WTC11 (cell line): Measurements from ENCODE around the gene ERC2. TPM values are rescaled to one million over a fixed set of nuclear protein-coding genes. Genes with fewer than 3 reads are reported as not detected.

Source experiments
- ATAC-seq: fragments of 200-7000 bp; cut with Tn5 transposase; 2 replicates; pipeline ENCODE4 v1.10.0; 2021; ENCODE audit warnings: mild to moderate bottlenecking, moderate library complexity
- CTCF ChIA-PET: fragments of 300-600 bp; sonication (Branson Sonifier 250); formaldehyde crosslinking; loops from one replicate; lab custom pipeline; 2021; ENCODE audit warnings: antibody characterized with exemption; lab: Charles Lee
- POLR2A ChIA-PET: fragments of 350-600 bp; sonication (Branson Sonifier 250); formaldehyde crosslinking; loops from one replicate; lab custom pipeline; 2021; ENCODE audit warnings: antibody characterized with exemption; lab: Charles Lee
- DNase-seq: peaks from one replicate; pipeline ENCODE4 v3.0.0; 2021; ENCODE audit warnings: low spot score
- H3K27ac Mint-ChIP-seq: 2 replicates; pipeline ENCODE4 v1.8.0; 2021; ENCODE audit warnings: mixed read lengths
- H3K27me3 Mint-ChIP-seq: 2 replicates; pipeline ENCODE4 v1.8.0; 2021; ENCODE audit warnings: low read depth, mild to moderate bottlenecking, moderate library complexity, mixed read lengths
- H3K36me3 Mint-ChIP-seq: 2 replicates; pipeline ENCODE4 v1.8.0; 2021; ENCODE audit warnings: mixed read lengths
- H3K4me1 Mint-ChIP-seq: 2 replicates; pipeline ENCODE4 v1.8.0; 2022; ENCODE audit warnings: mixed read lengths
- H3K4me3 Mint-ChIP-seq: 2 replicates; pipeline ENCODE4 v1.8.0; 2021; ENCODE audit warnings: mild to moderate bottlenecking, moderate library complexity, mixed read lengths
- H3K9me3 Mint-ChIP-seq: 2 replicates; pipeline ENCODE4 v1.8.0; 2021; ENCODE audit warnings: mixed read lengths
- ATF1 ChIP-seq: sonication (generic); formaldehyde crosslinking; IDR thresholded peaks from 2 replicates; pipeline ENCODE4 v1.8.1; 2023; ENCODE audit warnings: mild to moderate bottlenecking, moderate library complexity, missing genetic modification reagents
- ELF4 ChIP-seq: sonication (generic); formaldehyde crosslinking; IDR thresholded peaks from 2 replicates; pipeline ENCODE4 v1.8.1; 2022; ENCODE audit warnings: low read depth, mild to moderate bottlenecking, moderate library complexity, missing genetic modification reagents
- FOXK1 ChIP-seq: sonication (generic); formaldehyde crosslinking; IDR thresholded peaks from 2 replicates; pipeline ENCODE4 v1.8.0; 2022; ENCODE audit warnings: mild to moderate bottlenecking, moderate library complexity, missing genetic modification reagents
- GTF2I ChIP-seq: fragments of 250-450 bp; sonication (Bioruptor Pico); conservative IDR thresholded peaks from 2 replicates; pipeline ENCODE4 v1.4.0; 2021; ENCODE audit warnings: mild to moderate bottlenecking
- KAT7 ChIP-seq: sonication (generic); formaldehyde crosslinking; IDR thresholded peaks from 2 replicates; pipeline ENCODE4 v1.8.1; 2023; ENCODE audit warnings: missing genetic modification reagents, mild to moderate bottlenecking, borderline replicate concordance
- NFYB ChIP-seq: sonication (generic); formaldehyde crosslinking; conservative IDR thresholded peaks from 2 replicates; pipeline ENCODE4 v1.8.0; 2022; ENCODE audit warnings: low read depth, missing genetic modification reagents
- PRRX2 ChIP-seq: fragments of 250-450 bp; sonication (Bioruptor Pico); IDR thresholded peaks from 2 replicates; pipeline ENCODE4 v1.8.0; 2021; ENCODE audit warnings: mild to moderate bottlenecking
- total RNA-seq: library from RNA; stranded (reverse); gene quantifications from 3 replicates; pipeline ENCODE4 v1.2.3, GENCODE V29; 2021
- TF ChIP-seq, protein P1 (sequence below): sonication (generic); formaldehyde crosslinking; conservative IDR thresholded peaks from 2 replicates; pipeline ENCODE4 v1.8.1; 2023; ENCODE audit warnings: mild to moderate bottlenecking, low read depth, missing genetic modification reagents, moderate library complexity
- TF ChIP-seq, protein P2 (sequence below): fragments of 250-450 bp; sonication (Bioruptor Pico); IDR thresholded peaks from 2 replicates; pipeline ENCODE4 v1.9.0; 2021; ENCODE audit warnings: mild to moderate bottlenecking, borderline replicate concordance
- TF ChIP-seq, protein P3 (sequence below): sonication (generic); formaldehyde crosslinking; IDR thresholded peaks from 2 replicates; pipeline ENCODE4 v1.8.1; 2022; ENCODE audit warnings: mild to moderate bottlenecking, moderate library complexity, missing genetic modification reagents
- TF ChIP-seq, protein P4 (sequence below): sonication (generic); formaldehyde crosslinking; IDR thresholded peaks from 2 replicates; pipeline ENCODE4 v1.8.1; 2023; ENCODE audit warnings: mild to moderate bottlenecking, missing genetic modification reagents, moderate library complexity
- TF ChIP-seq, protein P5 (sequence below): sonication (generic); formaldehyde crosslinking; IDR thresholded peaks from 2 replicates; pipeline ENCODE4 v1.8.1; 2022; ENCODE audit warnings: mild to moderate bottlenecking, missing genetic modification reagents, moderate library complexity, borderline replicate concordance
- TF ChIP-seq, protein P6 (sequence below): sonication (generic); formaldehyde crosslinking; IDR thresholded peaks from 2 replicates; pipeline ENCODE4 v1.8.0; 2022; ENCODE audit warnings: mild to moderate bottlenecking, missing genetic modification reagents
- TF ChIP-seq, protein P7 (sequence below): fragments of 250-450 bp; sonication (Bioruptor Pico); IDR thresholded peaks from 2 replicates; pipeline ENCODE4 v1.8.0; 2021; ENCODE audit warnings: mild to moderate bottlenecking
- TF ChIP-seq, protein P8 (sequence below): sonication (generic); formaldehyde crosslinking; IDR thresholded peaks from 2 replicates; pipeline ENCODE4 v1.8.0; 2023; ENCODE audit warnings: mild to moderate bottlenecking, missing genetic modification reagents

Gene ERC2
- total RNA-seq, 1 experiment from 2014 or later, result 23.5 TPM

DNA sequence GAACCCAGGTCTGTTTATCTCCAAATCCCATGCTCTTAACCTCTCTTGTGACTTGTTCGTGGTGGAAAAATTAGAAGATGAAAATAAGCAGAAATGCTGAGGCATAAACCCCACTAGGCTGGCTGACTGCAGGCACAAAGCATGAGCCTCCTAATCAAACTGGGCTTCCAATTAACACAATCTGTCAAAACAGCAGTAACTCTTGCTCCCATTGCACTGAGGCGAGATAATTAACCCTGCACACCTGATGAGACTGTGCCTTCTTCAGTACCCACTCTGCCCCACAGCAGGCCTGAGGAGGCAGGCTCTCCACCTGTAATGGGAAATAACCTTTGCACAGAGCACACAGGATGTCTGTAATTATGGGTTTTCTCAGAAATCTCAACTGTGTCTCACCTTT lies 696.8 kb downstream of the ERC2 start (continued):
- no peak for TF ChIP-seq FOXK1 (CRISPR knock-in tag)
- TF ChIP-seq GTF2I, result no peak
- TF ChIP-seq, protein P1, sequence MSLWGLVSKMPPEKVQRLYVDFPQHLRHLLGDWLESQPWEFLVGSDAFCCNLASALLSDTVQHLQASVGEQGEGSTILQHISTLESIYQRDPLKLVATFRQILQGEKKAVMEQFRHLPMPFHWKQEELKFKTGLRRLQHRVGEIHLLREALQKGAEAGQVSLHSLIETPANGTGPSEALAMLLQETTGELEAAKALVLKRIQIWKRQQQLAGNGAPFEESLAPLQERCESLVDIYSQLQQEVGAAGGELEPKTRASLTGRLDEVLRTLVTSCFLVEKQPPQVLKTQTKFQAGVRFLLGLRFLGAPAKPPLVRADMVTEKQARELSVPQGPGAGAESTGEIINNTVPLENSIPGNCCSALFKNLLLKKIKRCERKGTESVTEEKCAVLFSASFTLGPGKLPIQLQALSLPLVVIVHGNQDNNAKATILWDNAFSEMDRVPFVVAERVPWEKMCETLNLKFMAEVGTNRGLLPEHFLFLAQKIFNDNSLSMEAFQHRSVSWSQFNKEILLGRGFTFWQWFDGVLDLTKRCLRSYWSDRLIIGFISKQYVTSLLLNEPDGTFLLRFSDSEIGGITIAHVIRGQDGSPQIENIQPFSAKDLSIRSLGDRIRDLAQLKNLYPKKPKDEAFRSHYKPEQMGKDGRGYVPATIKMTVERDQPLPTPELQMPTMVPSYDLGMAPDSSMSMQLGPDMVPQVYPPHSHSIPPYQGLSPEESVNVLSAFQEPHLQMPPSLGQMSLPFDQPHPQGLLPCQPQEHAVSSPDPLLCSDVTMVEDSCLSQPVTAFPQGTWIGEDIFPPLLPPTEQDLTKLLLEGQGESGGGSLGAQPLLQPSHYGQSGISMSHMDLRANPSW (CRISPR knock-in tag), result no peak

DNA sequence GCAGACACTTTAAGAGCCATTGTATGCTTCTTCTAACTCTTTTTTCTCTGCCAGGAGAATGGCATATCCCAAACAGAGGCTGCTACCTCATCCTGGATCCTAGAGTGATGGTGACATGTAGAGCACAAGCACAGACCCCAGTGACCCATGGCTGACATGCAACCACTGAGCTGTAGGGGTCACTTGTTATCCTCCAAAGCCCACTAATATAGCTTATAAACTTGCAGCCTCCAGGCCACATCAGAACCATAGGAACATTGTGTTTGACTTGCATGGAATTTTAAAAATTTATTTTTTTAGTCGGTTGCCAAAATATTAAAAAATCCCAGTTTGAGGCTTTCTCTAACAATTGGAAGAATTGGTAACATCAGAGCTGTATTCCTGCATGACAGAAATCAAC lies 698.2 kb downstream of the ERC2 start:
- Mint-ChIP-seq H3K9me3 (no peaks in the 10 kb centered on the region), H3K27me3 (no peaks in the 10 kb centered on the region), H3K27ac (no peak overlapping the region), H3K4me1 (no peaks in the 10 kb centered on the region), H3K4me3 (no peak overlapping the region), H3K36me3 (no peaks in the 10 kb centered on the region)
- DNase-seq, result no peak
- CTCF ChIA-PET, result interaction anchor here (0.7 to 1.2 kb wide), 5 partner anchors 15 to 288 kb away, joined by 3 to 4 read pairs (median 3); no protein-coding TSS in a partner anchor
- POLR2A ChIA-PET, result no interaction called here
- ATAC-seq, result peak; percentile 67
- TF ChIP-seq, protein P2, sequence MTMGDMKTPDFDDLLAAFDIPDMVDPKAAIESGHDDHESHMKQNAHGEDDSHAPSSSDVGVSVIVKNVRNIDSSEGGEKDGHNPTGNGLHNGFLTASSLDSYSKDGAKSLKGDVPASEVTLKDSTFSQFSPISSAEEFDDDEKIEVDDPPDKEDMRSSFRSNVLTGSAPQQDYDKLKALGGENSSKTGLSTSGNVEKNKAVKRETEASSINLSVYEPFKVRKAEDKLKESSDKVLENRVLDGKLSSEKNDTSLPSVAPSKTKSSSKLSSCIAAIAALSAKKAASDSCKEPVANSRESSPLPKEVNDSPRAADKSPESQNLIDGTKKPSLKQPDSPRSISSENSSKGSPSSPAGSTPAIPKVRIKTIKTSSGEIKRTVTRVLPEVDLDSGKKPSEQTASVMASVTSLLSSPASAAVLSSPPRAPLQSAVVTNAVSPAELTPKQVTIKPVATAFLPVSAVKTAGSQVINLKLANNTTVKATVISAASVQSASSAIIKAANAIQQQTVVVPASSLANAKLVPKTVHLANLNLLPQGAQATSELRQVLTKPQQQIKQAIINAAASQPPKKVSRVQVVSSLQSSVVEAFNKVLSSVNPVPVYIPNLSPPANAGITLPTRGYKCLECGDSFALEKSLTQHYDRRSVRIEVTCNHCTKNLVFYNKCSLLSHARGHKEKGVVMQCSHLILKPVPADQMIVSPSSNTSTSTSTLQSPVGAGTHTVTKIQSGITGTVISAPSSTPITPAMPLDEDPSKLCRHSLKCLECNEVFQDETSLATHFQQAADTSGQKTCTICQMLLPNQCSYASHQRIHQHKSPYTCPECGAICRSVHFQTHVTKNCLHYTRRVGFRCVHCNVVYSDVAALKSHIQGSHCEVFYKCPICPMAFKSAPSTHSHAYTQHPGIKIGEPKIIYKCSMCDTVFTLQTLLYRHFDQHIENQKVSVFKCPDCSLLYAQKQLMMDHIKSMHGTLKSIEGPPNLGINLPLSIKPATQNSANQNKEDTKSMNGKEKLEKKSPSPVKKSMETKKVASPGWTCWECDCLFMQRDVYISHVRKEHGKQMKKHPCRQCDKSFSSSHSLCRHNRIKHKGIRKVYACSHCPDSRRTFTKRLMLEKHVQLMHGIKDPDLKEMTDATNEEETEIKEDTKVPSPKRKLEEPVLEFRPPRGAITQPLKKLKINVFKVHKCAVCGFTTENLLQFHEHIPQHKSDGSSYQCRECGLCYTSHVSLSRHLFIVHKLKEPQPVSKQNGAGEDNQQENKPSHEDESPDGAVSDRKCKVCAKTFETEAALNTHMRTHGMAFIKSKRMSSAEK (CRISPR knock-in tag), result no peak
- TF ChIP-seq NFYB (0 out of 2 replicates have a peak, but pooled peaks have one; percentile 25), ATF1 (no peak)
- TF ChIP-seq, protein P3, sequence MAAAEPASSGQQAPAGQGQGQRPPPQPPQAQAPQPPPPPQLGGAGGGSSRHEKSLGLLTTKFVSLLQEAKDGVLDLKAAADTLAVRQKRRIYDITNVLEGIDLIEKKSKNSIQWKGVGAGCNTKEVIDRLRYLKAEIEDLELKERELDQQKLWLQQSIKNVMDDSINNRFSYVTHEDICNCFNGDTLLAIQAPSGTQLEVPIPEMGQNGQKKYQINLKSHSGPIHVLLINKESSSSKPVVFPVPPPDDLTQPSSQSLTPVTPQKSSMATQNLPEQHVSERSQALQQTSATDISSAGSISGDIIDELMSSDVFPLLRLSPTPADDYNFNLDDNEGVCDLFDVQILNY (CRISPR knock-in tag), result no peak
- TF ChIP-seq, protein P4, sequence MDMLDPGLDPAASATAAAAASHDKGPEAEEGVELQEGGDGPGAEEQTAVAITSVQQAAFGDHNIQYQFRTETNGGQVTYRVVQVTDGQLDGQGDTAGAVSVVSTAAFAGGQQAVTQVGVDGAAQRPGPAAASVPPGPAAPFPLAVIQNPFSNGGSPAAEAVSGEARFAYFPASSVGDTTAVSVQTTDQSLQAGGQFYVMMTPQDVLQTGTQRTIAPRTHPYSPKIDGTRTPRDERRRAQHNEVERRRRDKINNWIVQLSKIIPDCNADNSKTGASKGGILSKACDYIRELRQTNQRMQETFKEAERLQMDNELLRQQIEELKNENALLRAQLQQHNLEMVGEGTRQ (CRISPR knock-in tag), result no peak

DNA sequence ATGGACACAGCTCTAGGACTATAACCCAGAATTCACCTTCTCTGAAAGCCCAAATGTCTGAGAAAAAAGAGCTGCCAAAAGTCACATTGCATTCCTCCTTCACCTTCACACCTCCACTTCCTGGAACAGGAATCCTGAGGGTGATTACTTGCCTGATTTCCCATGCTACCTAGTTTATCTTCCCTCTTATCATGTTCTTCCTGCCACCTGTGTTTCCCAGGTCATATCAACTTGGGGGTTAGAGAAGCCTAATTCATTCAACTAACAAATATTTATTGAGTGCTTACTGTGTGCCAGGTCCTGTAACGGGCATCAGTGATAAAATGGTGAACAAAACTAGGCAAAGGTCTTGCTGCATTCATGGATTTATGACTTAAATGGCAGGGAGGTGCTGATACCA lies 701.5 kb downstream of the ERC2 start:
- ChIA-PET CTCF (no interaction called here), POLR2A (no interaction called here)
- Mint-ChIP-seq H3K27ac (no peak overlapping the region), H3K27me3 (no peaks in the 10 kb centered on the region), H3K4me1 (no peaks in the 10 kb centered on the region), H3K4me3 (no peak overlapping the region), H3K36me3 (no peaks in the 10 kb centered on the region), H3K9me3 (no peaks in the 10 kb centered on the region)
- no peak for ATAC-seq
- DNase-seq, result no peak
- TF ChIP-seq, protein P5, sequence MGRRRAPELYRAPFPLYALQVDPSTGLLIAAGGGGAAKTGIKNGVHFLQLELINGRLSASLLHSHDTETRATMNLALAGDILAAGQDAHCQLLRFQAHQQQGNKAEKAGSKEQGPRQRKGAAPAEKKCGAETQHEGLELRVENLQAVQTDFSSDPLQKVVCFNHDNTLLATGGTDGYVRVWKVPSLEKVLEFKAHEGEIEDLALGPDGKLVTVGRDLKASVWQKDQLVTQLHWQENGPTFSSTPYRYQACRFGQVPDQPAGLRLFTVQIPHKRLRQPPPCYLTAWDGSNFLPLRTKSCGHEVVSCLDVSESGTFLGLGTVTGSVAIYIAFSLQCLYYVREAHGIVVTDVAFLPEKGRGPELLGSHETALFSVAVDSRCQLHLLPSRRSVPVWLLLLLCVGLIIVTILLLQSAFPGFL (CRISPR knock-in tag), result no peak
- TF ChIP-seq KAT7 (CRISPR knock-in tag) (no peak), ELF4 (CRISPR knock-in tag) (no peak), PRRX2 (CRISPR knock-in tag) (no peak)
- TF ChIP-seq, protein P6, sequence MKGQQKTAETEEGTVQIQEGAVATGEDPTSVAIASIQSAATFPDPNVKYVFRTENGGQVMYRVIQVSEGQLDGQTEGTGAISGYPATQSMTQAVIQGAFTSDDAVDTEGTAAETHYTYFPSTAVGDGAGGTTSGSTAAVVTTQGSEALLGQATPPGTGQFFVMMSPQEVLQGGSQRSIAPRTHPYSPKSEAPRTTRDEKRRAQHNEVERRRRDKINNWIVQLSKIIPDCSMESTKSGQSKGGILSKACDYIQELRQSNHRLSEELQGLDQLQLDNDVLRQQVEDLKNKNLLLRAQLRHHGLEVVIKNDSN (CRISPR knock-in tag), result no peak
- TF ChIP-seq, protein P7, sequence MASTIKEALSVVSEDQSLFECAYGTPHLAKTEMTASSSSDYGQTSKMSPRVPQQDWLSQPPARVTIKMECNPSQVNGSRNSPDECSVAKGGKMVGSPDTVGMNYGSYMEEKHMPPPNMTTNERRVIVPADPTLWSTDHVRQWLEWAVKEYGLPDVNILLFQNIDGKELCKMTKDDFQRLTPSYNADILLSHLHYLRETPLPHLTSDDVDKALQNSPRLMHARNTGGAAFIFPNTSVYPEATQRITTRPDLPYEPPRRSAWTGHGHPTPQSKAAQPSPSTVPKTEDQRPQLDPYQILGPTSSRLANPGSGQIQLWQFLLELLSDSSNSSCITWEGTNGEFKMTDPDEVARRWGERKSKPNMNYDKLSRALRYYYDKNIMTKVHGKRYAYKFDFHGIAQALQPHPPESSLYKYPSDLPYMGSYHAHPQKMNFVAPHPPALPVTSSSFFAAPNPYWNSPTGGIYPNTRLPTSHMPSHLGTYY (CRISPR knock-in tag), result no peak
- TF ChIP-seq, protein P8, sequence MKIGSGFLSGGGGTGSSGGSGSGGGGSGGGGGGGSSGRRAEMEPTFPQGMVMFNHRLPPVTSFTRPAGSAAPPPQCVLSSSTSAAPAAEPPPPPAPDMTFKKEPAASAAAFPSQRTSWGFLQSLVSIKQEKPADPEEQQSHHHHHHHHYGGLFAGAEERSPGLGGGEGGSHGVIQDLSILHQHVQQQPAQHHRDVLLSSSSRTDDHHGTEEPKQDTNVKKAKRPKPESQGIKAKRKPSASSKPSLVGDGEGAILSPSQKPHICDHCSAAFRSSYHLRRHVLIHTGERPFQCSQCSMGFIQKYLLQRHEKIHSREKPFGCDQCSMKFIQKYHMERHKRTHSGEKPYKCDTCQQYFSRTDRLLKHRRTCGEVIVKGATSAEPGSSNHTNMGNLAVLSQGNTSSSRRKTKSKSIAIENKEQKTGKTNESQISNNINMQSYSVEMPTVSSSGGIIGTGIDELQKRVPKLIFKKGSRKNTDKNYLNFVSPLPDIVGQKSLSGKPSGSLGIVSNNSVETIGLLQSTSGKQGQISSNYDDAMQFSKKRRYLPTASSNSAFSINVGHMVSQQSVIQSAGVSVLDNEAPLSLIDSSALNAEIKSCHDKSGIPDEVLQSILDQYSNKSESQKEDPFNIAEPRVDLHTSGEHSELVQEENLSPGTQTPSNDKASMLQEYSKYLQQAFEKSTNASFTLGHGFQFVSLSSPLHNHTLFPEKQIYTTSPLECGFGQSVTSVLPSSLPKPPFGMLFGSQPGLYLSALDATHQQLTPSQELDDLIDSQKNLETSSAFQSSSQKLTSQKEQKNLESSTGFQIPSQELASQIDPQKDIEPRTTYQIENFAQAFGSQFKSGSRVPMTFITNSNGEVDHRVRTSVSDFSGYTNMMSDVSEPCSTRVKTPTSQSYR (CRISPR knock-in tag), result no peak
